PC-9 (cell line): ENCODE results near the gene CACNA1A. TPM values are rescaled to one million over a fixed set of nuclear protein-coding genes. Genes with fewer than 3 reads are reported as not detected.

Experiments
- BruUV-seq: library from RNA; stranded (reverse); fragments of 400-500 nt; replicated peaks from 2 replicates; lab custom pipeline; 2021; lab: Mats Ljungman, UMichigan
- CTCF ChIA-PET: fragments of 300-600 bp; sonication (Branson Sonifier 250); formaldehyde crosslinking; loops from one replicate; lab custom pipeline; 2022; ENCODE audit warnings: antibody characterized with exemption; lab: Charles Lee
- POLR2A ChIA-PET: fragments of 300-600 bp; sonication (Branson Sonifier 250); formaldehyde crosslinking; loops from one replicate; lab custom pipeline; 2022; ENCODE audit warnings: antibody characterized with exemption; ENCODE audit not compliant: unreplicated experiment; lab: Charles Lee
- DNase-seq, 2 experiments: peaks; one replicate each; pipeline versions ENCODE4 v3.0.0 to v3.0.0-alpha.2; 2015 to 2022; ENCODE audit warnings: mixed read lengths in 1 of 2
- H2AFZ ChIP-seq: fragments of 200-600 bp; sonication (generic); 2 replicates; pipeline ENCODE4 v1.8.1; 2017; ENCODE audit warnings: antibody characterized with exemption
- H3F3A ChIP-seq: fragments of 200-600 bp; sonication (generic); 2 replicates; pipeline ENCODE4 v1.8.1; 2017; ENCODE audit warnings: antibody characterized with exemption, mild to moderate bottlenecking, low read depth; ENCODE audit not compliant: insufficient read depth
- H3K27ac ChIP-seq: fragments of 200-600 bp; sonication (generic); 2 replicates; pipeline ENCODE4 v1.6.1; 2016; ENCODE audit warnings: mixed run types
- H3K27me3 ChIP-seq: fragments of 200-600 bp; sonication (generic); 2 replicates; pipeline ENCODE4 v1.6.1; 2016; ENCODE audit warnings: low read depth, mixed run types; ENCODE audit not compliant: insufficient read depth
- H3K36me3 ChIP-seq: fragments of 200-600 bp; sonication (generic); 2 replicates; pipeline ENCODE4 v1.6.1; 2016; ENCODE audit warnings: low read depth, mixed run types
- H3K4me1 ChIP-seq: fragments of 200-600 bp; sonication (generic); replicated peaks from 2 replicates; pipeline ENCODE4 v1.6.1; 2016; ENCODE audit warnings: mixed run types; ENCODE audit not compliant: insufficient read depth
- H3K4me2 ChIP-seq: fragments of 200-600 bp; sonication (generic); 2 replicates; pipeline ENCODE4 v1.6.1; 2017; ENCODE audit warnings: mixed run types
- H3K4me3 ChIP-seq: fragments of 200-600 bp; sonication (generic); 2 replicates; pipeline ENCODE4 v1.6.1; 2016; ENCODE audit warnings: mixed run types
- H3K79me2 ChIP-seq: fragments of 200-600 bp; sonication (generic); 2 replicates; pipeline ENCODE4 v1.6.1; 2017; ENCODE audit warnings: low read depth, mixed run types
- H3K9me2 ChIP-seq: fragments of 200-600 bp; sonication (generic); 2 replicates; pipeline ENCODE4 v1.8.1; 2017; ENCODE audit warnings: mild to moderate bottlenecking; ENCODE audit not compliant: insufficient read depth
- H3K9me3 ChIP-seq: fragments of 200-600 bp; sonication (generic); 2 replicates; pipeline ENCODE4 v1.8.1; 2016; ENCODE audit warnings: low read depth; ENCODE audit not compliant: insufficient read depth
- H4K20me1 ChIP-seq: fragments of 200-600 bp; sonication (generic); 2 replicates; pipeline ENCODE4 v1.8.1; 2017; ENCODE audit not compliant: insufficient read depth
- CTCF ChIP-seq: fragments of 200-600 bp; sonication (generic); conservative IDR thresholded peaks from 2 replicates; pipeline ENCODE4 v1.6.1; 2017; ENCODE audit warnings: mixed run types, antibody characterized with exemption, mild to moderate bottlenecking, moderate library complexity
- EZH2 ChIP-seq: fragments of 200-600 bp; sonication (generic); IDR thresholded peaks from 2 replicates; pipeline ENCODE4 v1.8.0; 2017; ENCODE audit warnings: antibody characterized with exemption, low read depth
- intact Hi-C: fragments of 100-400 bp; cut with micrococcal nuclease; formaldehyde crosslinking; loops from one replicate; pipeline ENCODE4 v1.10.0; 2022; ENCODE audit not compliant: unreplicated experiment
- total RNA-seq: library from RNA; stranded (reverse); gene quantifications from 2 replicates; pipeline ENCODE4 v1.2.3, GENCODE V29; 2021

The CACNA1A gene
- total RNA-seq, 1 experiment from 2014 or later: 0.35 TPM

GRCh38 chr19:13347367-13347766 is 158.9 kb downstream of the CACNA1A start:
- no peak overlapping the region for H3K4me2 ChIP-seq
- no peak overlapping the region for H3K27ac ChIP-seq
- no peak overlapping the region for H3K4me3 ChIP-seq
- no peaks in the 10 kb centered on the region for H3K79me2 ChIP-seq
- ChIA-PET POLR2A (no interaction called here), CTCF (no interaction called here)
- no TSS peak for BruUV-seq
- DNase-seq: no peak
- H3K9me2 ChIP-seq: no peaks in the 10 kb centered on the region
- H3K36me3 ChIP-seq: no peaks in the 10 kb centered on the region
- H2AFZ ChIP-seq: no peak overlapping the region
- peaks cover 62% of the 10 kb centered on the region for H3K27me3 ChIP-seq
- intact Hi-C loops: no loop called here
- H4K20me1 ChIP-seq: no peaks in the 10 kb centered on the region
- H3F3A ChIP-seq: no peaks in the 10 kb centered on the region
- no peaks in the 10 kb centered on the region for H3K4me1 ChIP-seq
- no peaks in the 10 kb centered on the region; the same call in 1 of the 2 replicates for H3K9me3 ChIP-seq
- TF ChIP-seq EZH2 (no peak), CTCF (no peak)

GRCh38 chr19:13343514-13343913 is 162.8 kb downstream of the CACNA1A start:
- Histone ChIP-seq H4K20me1 (no peaks in the 10 kb centered on the region), H3K36me3 (no peaks in the 10 kb centered on the region), H3K4me1 (no peaks in the 10 kb centered on the region), H3K79me2 (no peaks in the 10 kb centered on the region), H3K27ac (no peak overlapping the region), H3K27me3 (peaks cover 63% of the 10 kb centered on the region), H3K4me2 (no peak overlapping the region), H3K9me3 (no peaks in the 10 kb centered on the region), H3K4me3 (no peak overlapping the region), H3K9me2 (no peaks in the 10 kb centered on the region), H3F3A (no peaks in the 10 kb centered on the region), H2AFZ (no peak overlapping the region)
- ChIA-PET POLR2A (no interaction called here), CTCF (no interaction called here)
- TF ChIP-seq CTCF (no peak), EZH2 (no peak)
- intact Hi-C loops: no loop called here
- no TSS peak for BruUV-seq
- no peak for DNase-seq

GRCh38 chr19:13342672-13343071 is 163.6 kb downstream of the CACNA1A start:
- Histone ChIP-seq H4K20me1 (no peaks in the 10 kb centered on the region), H3K36me3 (no peaks in the 10 kb centered on the region), H3K27ac (no peak overlapping the region), H3K9me3 (no peaks in the 10 kb centered on the region), H3K4me1 (no peaks in the 10 kb centered on the region), H2AFZ (no peak overlapping the region), H3K4me2 (no peak overlapping the region), H3K9me2 (no peaks in the 10 kb centered on the region), H3F3A (no peaks in the 10 kb centered on the region), H3K27me3 (peaks cover 64% of the 10 kb centered on the region), H3K4me3 (no peak overlapping the region), H3K79me2 (no peaks in the 10 kb centered on the region)
- no peak for DNase-seq
- ChIA-PET POLR2A (no interaction called here), CTCF (interaction anchor here (0.5 kb wide), 1 partner anchor 51 kb away, joined by 4 read pairs; no protein-coding TSS in a partner anchor)
- no TSS peak for BruUV-seq
- TF ChIP-seq EZH2 (no peak), CTCF (no peak)
- intact Hi-C loops: no loop called here
